NT2/D1 (cell line): ENCODE measurements around the gene ENGASE.

ENCODE experiments used
- SUZ12 ChIP-seq: IDR thresholded peaks from 2 replicates; pipeline ENCODE4 v1.6.1; 2011; ENCODE audit not compliant: insufficient read length, insufficient read depth; ENCODE audit errors: extremely low read depth
- YY1 ChIP-seq: IDR thresholded peaks from 2 replicates; pipeline ENCODE4 v1.6.1; 2011; ENCODE audit not compliant: insufficient read length, insufficient read depth
- ZNF274 ChIP-seq: IDR thresholded peaks from 2 replicates; pipeline ENCODE4 v1.6.1; 2011; ENCODE audit warnings: mild to moderate bottlenecking, low read depth, low read length

- TF ChIP-seq ZNF274 = no peak
- TF ChIP-seq YY1 = no peak
- no peak for TF ChIP-seq SUZ12
Observed at GRCh38 chr17:79127534-79128135, 53.0 kb downstream of the ENGASE start.
